ENCODE measurements around the gene BCL2L2. TPM values are rescaled to one million over a fixed set of nuclear protein-coding genes. Genes with fewer than 3 reads are reported as not detected.
"Not testable (repeated sequence)": the region's sequence is repeated elsewhere in the genome, so short reads cannot be mapped to it uniquely, and the experiment has no call there.

Gene BCL2L2
- total RNA-seq, 4 donors from 2014 or later, result 49.8 to 87.3 (median 56.5) TPM

DNA sequence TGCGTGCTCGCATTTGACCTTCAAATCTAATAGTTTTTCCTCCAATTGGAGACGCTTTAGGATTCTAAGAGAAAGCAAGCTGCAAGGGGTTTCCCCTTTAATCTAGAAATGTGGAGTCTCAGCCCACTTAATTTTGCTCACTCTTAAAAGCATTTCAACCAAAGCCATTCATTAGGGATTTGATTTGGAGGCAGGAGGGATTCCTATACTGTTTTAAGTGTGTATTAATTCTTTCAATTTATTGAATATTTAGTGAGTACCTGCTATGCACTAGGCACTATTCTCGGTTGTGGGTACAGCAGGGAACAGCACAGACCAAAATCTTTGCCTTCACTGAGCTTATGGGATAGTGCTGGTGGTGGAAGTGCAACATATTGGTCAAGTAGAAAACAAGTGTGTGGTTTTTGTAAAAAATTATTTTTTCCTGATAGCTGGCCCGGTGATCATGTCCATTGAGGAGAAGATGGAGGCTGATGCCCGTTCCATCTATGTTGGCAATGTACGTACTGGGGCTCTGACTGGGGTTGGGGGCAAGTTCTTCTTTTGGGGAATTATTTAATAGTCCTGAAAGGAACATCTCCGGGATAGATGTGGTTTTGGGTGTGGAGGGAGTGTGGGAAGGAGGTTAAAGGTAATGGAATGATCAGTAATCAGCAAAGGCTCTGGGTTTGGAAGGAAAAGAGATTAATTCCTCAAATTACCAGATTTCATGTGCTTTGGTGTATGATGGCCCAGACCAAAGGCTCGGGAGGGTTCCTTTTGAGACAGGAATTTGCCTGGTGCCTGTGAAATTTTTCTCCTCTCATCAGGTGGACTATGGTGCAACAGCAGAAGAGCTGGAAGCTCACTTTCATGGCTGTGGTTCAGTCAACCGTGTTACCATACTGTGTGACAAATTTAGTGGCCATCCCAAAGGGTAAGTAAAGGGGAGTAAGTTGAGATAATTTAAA, 16.2 kb downstream of the BCL2L2 start:
- WGBS, 2 donors, result 35 to 37% methylated on average over 10 of the region's 10 CpGs
- H3K9me3 ChIP-seq, result no peaks in the 10 kb centered on the region
- H3K27ac ChIP-seq, result peak overlapping the region in 3 of 4 donors; percentile 95 to 99 (median 98)
- peaks cover 0 to 30% (median 19%) of the 10 kb centered on the region in 3 donors for H3K36me3 ChIP-seq
- DNase-seq (ENCODE audit: low spot score in 2 of 2), result no peak
- H3K4me1 ChIP-seq, result peaks cover 5 to 39% (median 20%) of the 10 kb centered on the region in 4 donors
- H3K27me3 ChIP-seq, result no peaks in the 10 kb centered on the region
- H3K4me3 ChIP-seq, result peak overlapping the region; percentile 78 to 99 (median 97)
- no peak for TF ChIP-seq POLR2A (IDR thresholded peaks at IDR 0.05)
- no peak for TF ChIP-seq EP300 (IDR thresholded peaks at IDR 0.05)
- TF ChIP-seq, protein P1, sequence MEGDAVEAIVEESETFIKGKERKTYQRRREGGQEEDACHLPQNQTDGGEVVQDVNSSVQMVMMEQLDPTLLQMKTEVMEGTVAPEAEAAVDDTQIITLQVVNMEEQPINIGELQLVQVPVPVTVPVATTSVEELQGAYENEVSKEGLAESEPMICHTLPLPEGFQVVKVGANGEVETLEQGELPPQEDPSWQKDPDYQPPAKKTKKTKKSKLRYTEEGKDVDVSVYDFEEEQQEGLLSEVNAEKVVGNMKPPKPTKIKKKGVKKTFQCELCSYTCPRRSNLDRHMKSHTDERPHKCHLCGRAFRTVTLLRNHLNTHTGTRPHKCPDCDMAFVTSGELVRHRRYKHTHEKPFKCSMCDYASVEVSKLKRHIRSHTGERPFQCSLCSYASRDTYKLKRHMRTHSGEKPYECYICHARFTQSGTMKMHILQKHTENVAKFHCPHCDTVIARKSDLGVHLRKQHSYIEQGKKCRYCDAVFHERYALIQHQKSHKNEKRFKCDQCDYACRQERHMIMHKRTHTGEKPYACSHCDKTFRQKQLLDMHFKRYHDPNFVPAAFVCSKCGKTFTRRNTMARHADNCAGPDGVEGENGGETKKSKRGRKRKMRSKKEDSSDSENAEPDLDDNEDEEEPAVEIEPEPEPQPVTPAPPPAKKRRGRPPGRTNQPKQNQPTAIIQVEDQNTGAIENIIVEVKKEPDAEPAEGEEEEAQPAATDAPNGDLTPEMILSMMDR (IDR thresholded peaks at IDR 0.05), result no peak

DNA sequence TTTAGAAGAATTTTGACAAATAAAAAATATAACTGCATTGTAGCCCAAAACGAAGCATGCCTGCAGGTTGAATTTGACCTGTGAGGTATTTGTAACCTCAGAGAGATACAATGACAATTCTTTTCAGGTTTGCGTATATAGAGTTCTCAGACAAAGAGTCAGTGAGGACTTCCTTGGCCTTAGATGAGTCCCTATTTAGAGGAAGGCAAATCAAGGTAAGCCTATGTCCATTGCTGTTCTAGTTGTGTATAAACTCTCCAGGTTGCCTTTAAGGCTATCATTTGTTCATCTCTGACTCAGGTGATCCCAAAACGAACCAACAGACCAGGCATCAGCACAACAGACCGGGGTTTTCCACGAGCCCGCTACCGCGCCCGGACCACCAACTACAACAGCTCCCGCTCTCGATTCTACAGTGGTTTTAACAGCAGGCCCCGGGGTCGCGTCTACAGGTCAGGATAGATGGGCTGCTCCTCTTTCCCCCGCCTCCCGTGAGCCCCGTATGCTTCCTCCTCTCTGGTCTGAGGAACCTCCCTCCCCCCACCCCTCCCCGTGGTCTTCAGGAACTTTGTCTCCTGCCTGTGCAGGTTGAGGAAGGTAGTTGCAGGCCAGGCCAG, 17.3 kb downstream of the BCL2L2 start:
- TF ChIP-seq POLR2A (IDR thresholded peaks at IDR 0.05), result no peak
- TF ChIP-seq EP300 (IDR thresholded peaks at IDR 0.05), result no peak
- TF ChIP-seq, protein P1 (IDR thresholded peaks at IDR 0.05), result no peak
- H3K36me3 ChIP-seq, result peaks cover 0 to 30% (median 19%) of the 10 kb centered on the region in 3 donors
- H3K4me3 ChIP-seq, result no peak overlapping the region
- no peak for DNase-seq (ENCODE audit: low spot score in 2 of 2)
- peaks cover 5 to 46% (median 23%) of the 10 kb centered on the region in 4 donors for H3K4me1 ChIP-seq
- no peak overlapping the region for H3K27ac ChIP-seq
- no peaks in the 10 kb centered on the region for H3K27me3 ChIP-seq
- 84 to 85% methylated on average over 18 of the region's 18 CpGs for WGBS, 2 donors
- H3K9me3 ChIP-seq, result no peaks in the 10 kb centered on the region

DNA sequence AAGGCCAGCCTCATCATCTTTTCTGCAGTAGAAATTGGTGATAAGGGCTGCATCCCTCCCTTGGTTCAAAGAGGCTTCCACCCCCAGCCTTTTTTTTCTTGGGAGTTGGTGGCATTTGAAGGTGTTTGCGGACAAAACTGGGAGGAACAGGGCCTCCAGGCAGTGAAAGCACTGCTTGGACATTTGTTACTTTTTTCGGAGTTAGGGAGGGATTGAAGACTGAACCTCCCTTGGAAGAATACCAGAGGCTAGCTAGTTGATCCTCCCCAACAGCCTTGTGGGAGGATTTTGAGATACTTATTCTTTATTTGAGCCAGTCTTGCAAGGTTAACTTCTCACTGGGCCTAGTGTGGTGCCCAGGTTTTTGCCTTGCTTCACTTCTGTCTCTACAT, 17.8 kb downstream of the BCL2L2 start:
- Histone ChIP-seq H3K27ac (no peak overlapping the region), H3K4me1 (peaks cover 5 to 46% (median 23%) of the 10 kb centered on the region in 4 donors), H3K4me3 (no peak overlapping the region), H3K27me3 (no peaks in the 10 kb centered on the region), H3K36me3 (peaks cover 0 to 30% (median 19%) of the 10 kb centered on the region in 3 donors), H3K9me3 (no peaks in the 10 kb centered on the region)
- no peak for DNase-seq (ENCODE audit: low spot score in 2 of 2)
- 77 to 85% methylated on average over 2 of the region's 2 CpGs for WGBS, 2 donors
- TF ChIP-seq, protein P1 (IDR thresholded peaks at IDR 0.05), result no peak
- no peak for TF ChIP-seq POLR2A (IDR thresholded peaks at IDR 0.05)
- TF ChIP-seq EP300 (IDR thresholded peaks at IDR 0.05), result no peak

DNA sequence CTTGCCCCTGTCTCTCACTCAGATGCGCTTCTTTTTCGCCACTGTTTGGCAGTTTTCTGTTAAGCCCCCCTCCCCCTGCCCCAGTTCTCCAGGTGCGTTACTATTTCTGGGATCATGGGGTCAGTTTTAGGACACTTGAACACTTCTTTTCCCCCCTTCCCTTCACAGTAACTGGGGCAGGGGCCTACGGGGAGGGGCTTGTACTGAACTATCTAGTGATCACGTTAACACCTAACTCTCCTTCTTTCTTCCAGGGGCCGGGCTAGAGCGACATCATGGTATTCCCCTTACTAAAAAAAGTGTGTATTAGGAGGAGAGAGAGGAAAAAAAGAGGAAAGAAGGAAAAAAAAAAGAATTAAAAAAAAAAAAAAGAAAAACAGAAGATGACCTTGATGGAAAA, 18.4 kb downstream of the BCL2L2 start:
- 75 to 82% methylated on average over 7 of the region's 7 CpGs for WGBS, 2 donors
- no peak for DNase-seq (ENCODE audit: low spot score in 2 of 2)
- Histone ChIP-seq H3K4me3 (no peak overlapping the region), H3K9me3 (no peaks in the 10 kb centered on the region), H3K27ac (no peak overlapping the region), H3K36me3 (peaks cover 0 to 30% (median 19%) of the 10 kb centered on the region in 3 donors), H3K27me3 (no peaks in the 10 kb centered on the region), H3K4me1 (peaks cover 5 to 44% (median 22%) of the 10 kb centered on the region in 4 donors)
- TF ChIP-seq, protein P1 (IDR thresholded peaks at IDR 0.05), result no peak
- no peak for TF ChIP-seq EP300 (IDR thresholded peaks at IDR 0.05)
- no peak for TF ChIP-seq POLR2A (IDR thresholded peaks at IDR 0.05)

- H3K27me3 ChIP-seq; H3K9me3 ChIP-seq; H3K27ac ChIP-seq; H3K4me3 ChIP-seq; DNase-seq (ENCODE audit: low spot score in 2 of 2): not testable (repeated sequence)
- WGBS, 2 donors, result 89% methylated on average over 5 of the region's 5 CpGs
- Histone ChIP-seq H3K4me1 (peaks cover 5 to 37% (median 15%) of the 10 kb centered on the region in 4 donors), H3K36me3 (peaks cover 0 to 30% (median 19%) of the 10 kb centered on the region in 3 donors)
Observed at GRCh38 chr14:23325746-23326145, 19.1 kb downstream of the BCL2L2 start.

Data from tibial nerve (tissue), 4 donors.